Measurements from ENCODE around the gene FOXC1.

The FOXC1 gene

DNA sequence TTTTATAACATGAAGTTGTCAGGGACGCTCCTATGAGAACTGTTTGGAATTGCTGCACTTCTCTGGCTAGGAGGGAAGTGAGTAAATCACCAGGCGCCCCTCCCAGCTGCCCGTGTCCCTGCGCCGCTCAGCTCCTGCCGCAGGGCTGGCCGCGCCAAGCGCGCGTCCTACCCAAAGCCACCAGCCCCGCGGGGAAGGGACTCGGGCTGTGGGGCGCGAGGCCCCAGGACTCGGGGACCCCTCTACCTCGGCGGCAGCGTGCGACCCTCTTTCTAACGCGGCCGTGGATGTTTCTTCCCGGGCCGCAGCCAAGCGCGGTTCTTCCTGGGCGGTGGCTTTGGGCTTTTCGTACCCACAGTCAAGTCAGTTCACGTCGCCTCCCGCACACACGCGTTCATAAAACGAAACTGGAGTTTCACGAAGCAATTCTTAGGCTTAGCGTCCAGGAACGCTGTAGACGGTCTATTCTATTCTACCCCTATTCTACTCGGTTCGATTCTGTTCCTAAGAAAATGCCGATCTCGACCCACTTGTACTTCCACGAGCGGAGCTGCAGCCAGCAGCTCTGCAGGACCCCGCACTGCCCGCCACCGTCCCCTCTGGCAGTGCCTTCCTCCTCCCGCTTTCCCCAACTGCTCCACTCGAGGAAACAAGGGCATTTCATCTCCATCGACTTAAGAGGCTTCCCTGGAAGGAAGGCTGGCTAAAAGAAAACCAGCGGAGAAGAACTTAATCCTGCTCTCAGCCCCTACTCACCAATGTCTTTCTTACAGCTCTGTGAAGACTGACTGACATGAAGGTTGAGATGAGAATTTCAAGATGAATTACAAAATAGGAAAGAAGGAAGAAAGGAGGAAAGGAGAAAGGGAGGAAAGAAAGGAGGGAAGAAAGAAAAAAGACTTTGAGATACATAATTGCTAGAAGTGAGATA is 15.4 kb downstream of the FOXC1 start:
- no peak for DNase-seq

DNA sequence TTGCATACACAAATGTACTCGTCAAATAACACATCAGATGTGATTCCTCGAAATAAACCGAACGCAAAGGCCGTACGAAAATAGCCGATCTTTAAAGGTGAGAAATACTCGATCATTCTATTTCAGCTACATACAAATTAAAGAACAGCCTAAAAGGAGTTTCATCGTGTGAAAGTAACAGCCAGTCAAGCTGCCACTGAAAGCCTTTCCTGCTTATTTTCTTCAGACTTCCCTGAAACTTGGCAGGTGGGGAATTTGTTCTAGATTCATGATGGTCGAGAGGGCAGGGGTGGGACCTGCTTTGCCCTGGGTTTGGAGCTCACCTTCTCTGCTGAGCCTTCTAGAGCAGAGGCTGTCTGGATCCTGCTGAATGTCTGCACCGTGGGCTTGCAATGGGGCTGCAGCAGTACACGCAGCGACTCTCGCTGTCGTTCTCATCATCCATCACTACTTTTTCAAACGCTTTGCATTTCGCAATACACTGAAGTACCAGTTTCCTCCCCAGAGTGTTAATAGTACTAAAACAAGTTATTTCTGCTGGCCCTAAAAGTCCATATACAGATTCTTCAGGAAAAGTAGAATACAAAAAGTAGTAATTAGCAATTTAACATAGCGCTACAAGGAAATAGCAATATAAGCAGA is 16.2 kb downstream of the FOXC1 start:
- no peak for DNase-seq

DNA sequence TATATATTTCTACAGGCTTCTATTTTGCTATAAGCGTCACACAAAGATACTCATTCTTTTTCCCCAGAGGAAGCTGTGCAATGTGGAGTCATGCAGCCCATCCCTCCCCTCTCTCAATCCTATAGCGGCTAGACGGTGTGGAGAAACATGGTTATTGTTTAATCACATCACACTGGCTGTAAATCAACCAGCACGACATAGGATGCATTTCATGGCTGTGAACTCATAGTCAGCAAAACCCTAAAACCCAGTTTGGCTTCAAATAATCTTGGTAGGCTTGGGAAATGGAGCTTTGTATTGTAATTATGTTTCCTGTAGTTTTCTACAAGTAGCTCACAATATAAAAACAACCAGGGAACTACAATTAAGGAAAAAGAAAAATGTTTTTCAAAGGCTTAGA is 16.8 kb downstream of the FOXC1 start:
- DNase-seq: no peak

DNA sequence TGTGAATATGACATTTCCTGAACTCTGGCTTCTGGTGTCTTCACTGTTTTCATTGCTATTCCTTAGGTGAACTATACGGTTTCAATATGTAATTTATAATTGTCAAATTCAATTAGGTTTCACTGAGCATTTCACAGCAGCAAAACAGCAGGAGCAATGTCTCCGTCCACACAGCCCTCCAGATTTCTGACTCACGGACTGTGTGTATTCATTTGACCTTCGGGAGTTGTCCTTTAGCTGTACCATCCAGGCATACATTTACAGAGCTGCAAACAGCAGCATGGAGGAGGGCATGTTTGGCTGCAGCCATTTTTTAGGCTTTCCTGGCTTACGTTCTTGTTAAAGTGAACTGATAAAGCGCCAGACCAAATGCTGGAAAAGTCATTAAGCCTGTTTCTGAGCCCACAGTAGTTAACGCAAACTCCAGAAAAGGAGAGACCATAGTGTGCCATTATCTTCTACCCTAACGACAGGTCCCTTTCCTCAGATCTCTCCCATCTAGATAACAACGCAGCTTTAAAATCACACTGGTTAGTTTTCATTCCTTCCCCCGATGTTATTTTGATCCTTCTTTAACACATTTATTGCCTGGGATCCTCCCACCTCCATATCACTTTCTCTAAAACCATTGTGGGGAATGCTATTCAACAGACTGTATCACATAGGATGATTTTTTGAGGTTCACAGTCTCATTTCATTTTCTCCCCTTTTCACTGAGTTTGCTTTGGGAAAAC is 18.3 kb downstream of the FOXC1 start:
- no peak for DNase-seq

DNA sequence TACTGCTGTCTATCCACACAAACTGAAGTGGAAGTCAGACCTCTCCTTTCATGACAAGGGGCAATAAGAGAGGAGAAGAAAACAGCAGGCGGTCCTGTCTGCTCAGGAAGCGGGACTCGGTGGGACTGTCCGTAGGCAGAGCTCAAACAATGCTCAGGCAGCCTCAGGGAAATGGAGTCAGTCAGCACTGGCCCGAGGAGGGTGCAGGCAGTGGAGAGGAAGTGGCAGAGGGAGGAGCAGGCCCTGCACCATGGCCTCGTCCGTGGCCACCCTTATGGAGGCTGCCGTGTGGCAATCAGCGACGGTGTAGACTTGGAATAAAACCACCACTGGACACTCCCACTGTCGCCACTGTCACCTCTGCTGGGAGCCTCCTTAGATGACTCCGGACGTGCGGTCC is 19.6 kb downstream of the FOXC1 start:
- no peak for DNase-seq

DNA sequence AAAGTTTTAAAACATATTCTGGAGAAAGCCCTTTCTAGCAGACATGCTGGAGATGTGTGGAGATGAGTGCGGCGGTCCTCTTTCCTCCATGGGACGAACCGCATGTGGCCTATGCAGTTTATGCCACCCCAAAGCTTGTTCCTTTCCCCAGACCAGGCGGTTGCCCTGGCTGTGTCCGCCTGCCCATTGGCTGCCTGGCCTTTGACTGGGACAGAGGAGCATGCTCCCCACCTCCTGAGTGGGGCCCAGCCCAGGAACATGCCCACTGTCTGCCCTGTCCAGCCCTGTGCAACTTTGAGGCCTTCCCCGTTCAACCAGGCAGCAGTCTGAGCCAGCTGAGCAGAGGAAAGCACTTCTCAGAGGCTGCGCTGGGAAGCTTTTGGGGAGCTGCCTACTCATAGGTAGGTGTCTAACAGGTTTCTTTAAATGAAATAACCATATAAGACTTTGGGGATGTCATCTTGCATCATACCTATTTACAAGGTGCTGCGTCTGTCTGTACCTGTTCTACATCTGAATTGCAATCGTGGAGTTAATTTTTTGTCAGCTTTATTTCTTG is 20.6 kb downstream of the FOXC1 start:
- no peak for DNase-seq

DNA sequence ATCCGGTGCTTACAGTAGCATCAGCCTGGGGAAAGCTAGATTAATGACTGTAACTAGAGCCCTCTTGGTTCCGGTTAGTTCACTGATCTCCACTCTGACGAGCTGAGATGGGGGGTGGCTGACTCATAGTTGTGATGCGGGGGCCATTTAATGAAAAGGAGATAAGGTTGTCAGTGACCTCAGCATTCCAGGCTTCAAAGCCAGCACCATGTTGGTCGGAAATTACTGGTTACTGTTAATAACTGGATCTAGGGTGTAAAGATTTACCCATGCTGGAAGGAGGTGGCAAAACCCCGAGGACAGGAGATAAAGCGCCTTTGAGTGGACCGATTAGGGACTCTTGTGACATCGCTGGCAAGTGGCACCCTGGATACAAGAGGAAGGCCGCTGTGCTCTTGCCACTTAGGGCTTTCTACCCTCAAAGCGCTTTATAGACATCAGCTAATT is 21.1 kb downstream of the FOXC1 start:
- DNase-seq: no peak

DNA sequence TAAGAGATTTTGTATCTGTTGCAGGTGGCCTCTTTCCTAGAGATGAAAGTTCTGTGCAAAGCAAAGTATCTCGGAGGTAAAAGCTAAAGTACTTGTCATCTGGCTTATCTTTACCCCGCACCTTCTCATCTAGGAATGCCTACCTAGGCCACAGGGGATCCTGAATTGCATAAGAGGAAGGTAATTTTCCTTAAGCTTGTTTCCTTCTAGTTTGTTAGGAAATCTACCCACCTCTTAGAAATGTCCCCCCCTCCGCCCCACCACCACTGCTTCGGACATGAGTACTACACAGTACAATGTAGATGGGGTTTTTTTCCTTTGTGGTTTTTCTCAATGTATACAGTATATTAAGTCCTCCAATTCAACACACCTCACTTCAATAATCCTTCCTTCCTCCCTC is 21.5 kb downstream of the FOXC1 start:
- no peak for DNase-seq

DNA sequence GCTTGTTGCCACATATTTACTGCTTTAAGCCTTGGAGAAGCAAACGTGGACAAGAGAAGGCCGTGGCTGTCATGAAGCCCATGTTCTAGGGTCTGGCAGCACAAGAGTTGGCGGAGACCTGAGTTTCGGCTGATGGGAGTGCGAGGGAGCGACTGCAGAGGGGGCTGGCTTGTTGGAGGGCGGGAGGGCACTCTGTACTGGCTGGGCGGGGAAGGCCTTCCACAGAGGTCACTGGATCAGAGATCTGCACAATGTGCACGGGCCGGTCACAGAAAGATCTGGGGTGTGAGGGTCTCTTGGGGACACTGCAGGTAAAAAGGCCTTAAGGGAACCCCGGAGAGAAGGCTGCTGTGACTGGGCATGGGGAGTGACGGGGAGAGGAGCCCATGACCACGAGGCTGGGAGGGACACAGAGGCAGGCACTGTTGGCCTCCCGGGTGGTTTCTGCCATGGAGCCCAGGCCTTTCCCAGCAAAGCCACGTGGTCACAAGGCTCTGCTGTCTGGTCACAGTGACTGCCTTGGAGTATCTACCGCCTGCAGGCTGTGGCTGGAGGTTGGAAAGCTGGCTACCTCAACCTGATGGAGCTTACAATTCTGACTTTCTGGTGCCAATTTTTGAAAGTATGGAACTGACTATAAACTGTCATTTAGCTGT is 23.8 kb downstream of the FOXC1 start:
- DNase-seq: no peak

DNA sequence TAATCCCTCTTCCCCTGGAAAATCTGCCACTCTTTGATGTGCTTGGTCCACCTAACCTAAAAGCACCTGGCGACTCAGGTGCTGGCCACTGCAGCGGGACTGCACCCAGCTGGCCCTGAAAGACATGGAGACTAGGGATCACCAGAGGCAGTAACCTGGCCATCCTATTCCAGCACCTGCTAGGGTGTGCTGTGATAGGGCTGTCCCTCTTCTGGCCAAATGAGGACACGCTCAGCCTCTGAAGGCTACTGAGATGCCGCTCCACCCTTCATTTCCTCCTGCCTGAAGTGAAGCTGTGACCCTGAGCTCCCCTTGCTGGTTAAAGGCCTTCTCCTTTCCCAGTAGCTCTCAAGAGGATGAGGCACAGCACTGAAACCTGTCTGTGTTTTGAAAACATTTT is 24.4 kb downstream of the FOXC1 start:
- no peak for DNase-seq

DNA sequence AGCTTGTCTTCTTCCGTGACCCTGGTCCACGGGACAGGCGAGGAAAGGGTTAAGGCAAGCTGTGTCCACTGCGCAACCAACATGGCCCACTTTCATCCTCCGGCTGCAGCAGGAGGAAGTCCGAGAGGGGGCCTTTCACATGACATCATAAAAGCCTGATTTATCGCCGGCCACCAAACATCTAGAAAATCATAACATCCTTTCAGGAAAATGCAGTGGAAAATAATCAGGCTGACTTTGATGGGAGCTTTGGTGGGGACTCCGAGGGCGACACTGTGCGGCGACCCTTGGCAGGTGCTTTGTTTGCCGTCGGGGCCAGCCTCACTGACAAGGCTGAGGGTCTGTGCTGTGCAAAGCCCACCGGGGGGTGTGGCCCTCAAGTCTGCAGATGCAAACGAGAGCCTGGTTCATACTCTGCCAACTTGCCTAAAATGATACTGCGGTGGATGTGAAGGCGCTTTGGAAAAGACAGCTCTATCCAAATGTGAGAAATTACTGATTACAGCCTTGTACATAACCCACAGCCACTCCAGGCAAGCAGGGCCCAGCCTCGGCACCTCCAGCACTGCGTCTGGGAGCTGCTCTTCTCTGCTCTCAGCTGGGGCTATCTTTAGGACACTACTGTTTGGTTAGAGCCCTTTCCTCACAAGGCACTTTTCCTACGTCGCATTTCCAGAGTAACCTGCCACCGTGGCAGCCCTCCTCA is 25.7 kb downstream of the FOXC1 start:
- no peak for DNase-seq

DNA sequence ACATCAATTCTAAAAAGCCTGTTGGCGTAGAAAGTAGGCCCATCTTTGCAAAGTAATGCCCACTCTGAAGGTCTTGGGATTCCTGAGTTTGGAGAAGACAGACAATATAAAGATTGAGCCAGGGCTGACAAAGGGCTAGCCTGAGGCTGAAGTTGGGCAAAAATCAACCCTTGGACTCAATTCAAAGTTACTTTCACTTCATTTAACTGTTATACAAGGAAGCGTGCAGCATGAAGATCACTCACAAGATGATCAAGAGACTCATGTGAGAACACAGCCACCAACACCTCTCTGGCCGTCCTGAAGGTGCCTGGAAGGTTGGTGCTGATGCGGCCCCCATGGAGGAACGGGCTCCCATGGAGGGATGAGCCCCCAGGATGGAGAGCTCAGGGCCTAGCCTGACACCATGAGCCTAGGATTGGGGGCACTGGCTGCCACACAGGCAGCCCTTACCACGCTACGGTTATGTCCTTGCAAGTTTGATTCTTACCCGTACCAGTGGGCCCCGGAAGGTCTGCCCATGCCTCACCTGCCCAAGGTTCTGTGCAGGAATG is 26.6 kb downstream of the FOXC1 start:
- no peak for DNase-seq

DNA sequence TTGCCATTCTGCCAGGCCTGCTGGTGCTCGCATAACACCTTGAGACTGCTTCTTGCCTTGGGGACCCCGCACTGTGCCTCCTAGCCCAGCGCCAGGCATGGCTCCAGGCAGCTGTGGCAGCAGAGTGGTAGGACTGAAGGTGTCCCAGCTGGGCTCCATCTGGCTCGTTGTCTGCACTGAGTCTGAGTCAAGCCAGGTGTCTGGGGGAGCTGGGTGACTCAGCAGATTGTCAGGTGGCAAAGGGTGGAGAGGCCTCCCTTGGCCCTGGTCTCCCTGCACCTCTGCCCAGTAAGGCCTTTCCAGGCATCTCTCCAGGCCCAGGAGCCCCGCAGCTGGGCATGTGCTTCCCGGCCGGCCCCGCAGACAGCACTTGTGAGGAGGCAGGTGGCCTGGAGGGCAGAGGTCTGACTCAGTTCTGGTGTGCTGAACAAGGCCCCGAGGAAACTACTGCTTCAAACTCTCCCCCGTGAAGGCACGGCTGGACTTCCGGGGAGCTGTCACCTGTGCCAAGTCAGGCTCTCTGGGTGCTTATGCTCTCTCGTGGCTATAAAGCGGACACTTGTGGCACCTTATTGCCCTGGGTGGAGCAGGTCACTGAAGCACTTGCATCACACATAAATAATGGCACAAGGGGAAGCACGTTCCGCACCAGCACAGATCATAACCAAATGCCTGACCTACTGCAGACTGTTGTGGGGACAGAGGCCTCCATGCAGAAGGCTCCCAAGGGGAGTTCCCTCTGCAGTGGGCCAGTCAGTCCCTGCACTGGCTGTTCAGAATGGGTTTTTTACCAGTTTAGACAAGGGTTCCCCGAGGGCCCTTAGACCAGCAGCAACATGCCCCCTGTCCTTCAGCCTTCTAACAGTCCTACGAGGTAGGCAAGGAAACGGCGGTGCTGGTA is 27.5 kb downstream of the FOXC1 start:
- no peak for DNase-seq

DNA sequence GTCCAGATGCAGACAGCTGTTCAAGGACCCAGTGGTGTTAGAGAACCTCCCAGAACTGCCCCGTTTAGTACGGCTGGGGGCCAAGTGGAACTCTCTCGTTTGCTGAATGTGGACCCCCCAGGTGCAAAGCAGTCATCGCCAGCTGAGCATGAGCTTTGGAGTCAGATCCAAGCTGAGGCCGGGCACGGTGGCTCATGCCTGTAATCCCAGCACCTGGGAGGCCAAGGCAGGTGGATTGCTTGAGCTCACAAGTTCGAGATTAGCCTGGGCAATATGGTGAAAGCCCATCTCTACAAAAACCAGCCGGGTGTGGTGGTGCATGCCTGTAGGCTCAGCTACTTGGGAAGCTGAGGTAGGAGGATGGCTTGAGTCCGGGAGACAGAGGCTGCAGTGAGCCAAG is 29.7 kb downstream of the FOXC1 start:
- no peak for DNase-seq

DNA sequence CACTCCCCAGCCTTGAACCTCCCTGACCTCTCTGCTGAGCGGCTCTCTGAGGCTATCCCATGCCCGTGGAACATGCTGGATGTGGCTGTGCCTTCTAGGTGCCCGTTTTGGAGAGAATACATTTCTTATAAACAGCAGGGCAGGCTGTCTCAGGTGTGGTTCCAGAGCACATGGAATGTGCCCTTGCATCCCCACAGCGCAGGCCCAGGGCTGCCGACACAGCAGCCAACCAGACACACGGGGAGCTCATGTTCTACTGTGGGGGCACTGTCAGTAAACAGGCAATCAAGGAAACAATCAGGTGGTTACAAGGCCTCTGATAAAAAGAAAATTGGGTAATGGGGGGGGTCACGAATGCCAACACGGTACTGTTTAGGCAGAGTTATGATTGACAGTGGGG is 30.8 kb downstream of the FOXC1 start:
- DNase-seq: no peak

DNA sequence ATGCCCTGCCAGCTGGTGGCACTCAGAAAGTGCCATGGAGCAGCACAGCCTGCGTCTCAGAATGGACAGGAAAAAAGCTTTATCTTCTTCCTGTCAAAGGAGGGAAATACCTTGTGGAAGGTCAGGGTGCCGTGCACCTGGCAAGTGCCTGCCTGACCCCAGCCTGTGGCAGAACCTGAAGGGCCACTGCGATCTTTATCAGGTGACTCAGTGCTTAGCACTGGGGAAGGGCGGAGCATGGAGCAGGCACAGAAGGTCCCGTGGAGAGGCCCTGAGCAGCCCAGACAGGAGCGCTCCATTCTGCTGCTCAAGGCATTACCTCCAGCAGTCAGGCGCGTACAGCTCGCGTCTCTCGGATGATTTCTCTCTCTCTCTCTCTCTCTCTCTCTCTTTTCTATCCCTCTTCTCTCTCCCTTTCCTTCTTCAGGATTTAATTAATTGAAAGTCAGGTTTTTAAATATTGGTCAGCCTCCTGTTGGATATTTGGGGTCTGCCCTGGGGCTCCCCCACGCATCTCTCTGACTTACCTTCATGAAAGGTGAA is 31.7 kb downstream of the FOXC1 start:
- no peak for DNase-seq

DNA sequence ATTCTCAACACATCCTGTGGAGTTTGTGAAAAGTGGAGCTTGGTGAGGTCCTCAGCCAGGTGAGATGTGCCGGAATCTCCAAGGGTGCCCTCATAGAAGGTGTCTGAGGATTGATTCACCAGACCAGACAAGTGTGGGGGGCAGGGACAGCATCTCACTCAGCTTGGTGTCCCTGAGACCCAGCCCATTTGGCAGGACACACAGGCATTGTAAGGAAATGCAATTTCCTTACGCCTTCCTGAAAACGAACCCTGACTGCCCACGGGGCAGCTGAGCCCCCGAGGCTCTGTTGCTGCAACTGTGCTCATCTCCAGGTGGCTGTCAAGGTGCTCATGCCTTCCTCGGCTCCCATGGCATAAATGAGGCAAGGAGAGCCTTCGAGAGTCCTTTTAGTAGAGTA is 33.4 kb downstream of the FOXC1 start:
- DNase-seq: no peak

DNA sequence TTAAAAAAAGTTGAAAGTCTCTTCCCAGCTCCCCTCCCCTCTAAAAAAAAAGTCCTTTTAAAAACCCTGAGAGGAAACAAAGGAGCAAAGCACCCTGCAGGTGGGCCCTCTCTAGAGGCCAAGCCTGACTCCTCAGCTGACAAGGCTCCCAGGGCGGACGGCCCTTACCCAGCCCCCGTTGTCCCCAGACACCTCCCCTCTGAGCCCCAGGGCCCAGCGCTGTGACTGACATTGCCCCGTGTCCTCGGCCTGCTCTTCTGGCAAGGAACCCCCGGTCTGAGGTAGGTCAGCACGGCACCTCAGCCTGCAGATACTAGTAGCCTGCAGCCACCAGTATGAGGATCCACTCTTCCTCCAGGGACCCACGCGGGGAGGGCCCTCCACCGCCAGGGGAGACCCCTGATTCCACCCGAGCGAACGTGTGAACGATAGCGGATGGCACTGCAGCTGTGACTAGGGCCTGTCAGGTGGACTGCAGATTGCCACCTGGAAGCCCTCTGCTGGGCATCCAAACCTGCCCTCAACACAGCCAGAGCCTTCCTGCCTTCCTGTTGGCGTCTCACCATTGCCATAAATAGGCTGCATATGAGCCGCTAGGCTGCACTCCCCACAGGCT is 34.2 kb downstream of the FOXC1 start:
- no peak for DNase-seq

DNA sequence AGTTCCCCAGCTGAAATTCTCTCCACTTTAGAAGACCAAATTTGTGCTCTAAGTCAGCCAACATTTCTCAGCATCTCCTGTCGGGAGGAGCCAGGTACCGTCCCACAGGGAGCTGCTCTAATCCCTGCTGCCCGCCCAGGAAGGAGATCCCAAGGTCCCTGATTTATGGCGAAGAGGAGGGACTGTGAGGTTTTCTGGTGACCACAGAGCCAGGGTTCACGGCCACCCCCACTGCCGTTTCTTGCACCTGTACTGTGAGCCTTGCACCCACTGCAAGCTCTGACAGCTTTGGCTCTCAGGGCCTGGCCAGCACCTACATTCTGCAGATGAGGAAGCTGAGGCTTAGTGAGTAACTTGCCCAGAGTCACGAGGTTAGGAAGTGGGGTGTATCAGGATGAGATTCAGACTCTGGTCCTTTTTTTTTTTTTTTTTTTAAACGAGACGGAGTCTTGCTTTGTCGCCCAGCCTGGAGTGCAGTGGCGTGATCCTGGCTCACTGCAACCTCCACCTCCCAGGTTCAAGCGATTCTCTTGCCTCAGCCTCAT is 34.9 kb downstream of the FOXC1 start:
- no peak for DNase-seq
